SK-N-SH (cell line): ENCODE measurements around the gene ANKRD44.

Source experiments
- CTCF ChIP-seq: fragments of 200-600 bp; sonication (generic); IDR thresholded peaks from 2 replicates; pipeline ENCODE4 v1.6.1; 2017; ENCODE audit warnings: antibody characterized with exemption, mild to moderate bottlenecking, moderate library complexity
- EP300 ChIP-seq, 2 experiments: IDR thresholded peaks; 2 replicates each; pipeline versions ENCODE4 v1.4.0 to v1.6.1; 2012; ENCODE audit warnings: borderline replicate concordance in 1 of 2, low read depth in 1 of 2, low read length in 1 of 2
- EZH2phosphoT487 ChIP-seq: fragments of 200-600 bp; sonication (generic); IDR thresholded peaks from 2 replicates; pipeline ENCODE4 v1.6.1; 2017; ENCODE audit warnings: low read depth, mixed run types, mild to moderate bottlenecking, antibody characterized with exemption, moderate library complexity, borderline replicate concordance
- FOXJ3 ChIP-seq: sonication (generic); formaldehyde crosslinking; IDR thresholded peaks from 2 replicates; pipeline ENCODE4 v1.5.1; 2020; ENCODE audit warnings: mild to moderate bottlenecking, missing genetic modification reagents
- IRF3 ChIP-seq: fragments of 150-350 bp; IDR thresholded peaks from 2 replicates; pipeline ENCODE4 v1.6.1; 2016; ENCODE audit warnings: mild to moderate bottlenecking, low read depth, low read length
- MAX ChIP-seq: IDR thresholded peaks from 2 replicates; pipeline ENCODE4 v1.4.0; 2012; ENCODE audit warnings: low read depth
- MXI1 ChIP-seq: IDR thresholded peaks from 2 replicates; pipeline ENCODE4 v1.6.1; 2012; ENCODE audit warnings: mild to moderate bottlenecking, low read depth, low read length, improper control_type of control experiment
- POLR2AphosphoS5 ChIP-seq: IDR thresholded peaks from 2 replicates; pipeline ENCODE4 v1.6.1; 2012; ENCODE audit warnings: low read depth, low read length
- REST ChIP-seq: IDR thresholded peaks from 2 replicates; pipeline ENCODE4 v1.6.1; 2012; ENCODE audit warnings: mild to moderate bottlenecking, low read depth, low read length, moderate library complexity
- TAF1 ChIP-seq: IDR thresholded peaks from 2 replicates; pipeline ENCODE4 v1.6.1; 2012; ENCODE audit warnings: low read depth, mild to moderate bottlenecking, low read length, moderate library complexity, borderline replicate concordance
- TCF12 ChIP-seq: IDR thresholded peaks from 2 replicates; pipeline ENCODE4 v1.4.0; 2012
- YY1 ChIP-seq: IDR thresholded peaks from 2 replicates; pipeline ENCODE4 v1.4.0; 2012; ENCODE audit warnings: low read depth, mild to moderate bottlenecking

- TF ChIP-seq EP300 (IDR thresholded peaks at IDR 0.05; ENCODE audit: borderline replicate concordance in 1 of 2, low read depth in 1 of 2, low read length in 1 of 2) (no peak), TCF12 (no peak), TAF1 (no peak), CTCF (no peak), REST (no peak), MAX (no peak), EZH2phosphoT487 (no peak), YY1 (no peak), IRF3 (no peak), FOXJ3 (no peak), MXI1 (no peak), POLR2AphosphoS5 (no peak)
These were observed 352.6 kb downstream of the ANKRD44 start for GRCh38 chr2:196957881-196958525.
